ENCODE measurements around the gene TUBB8B.
"Not testable (repeated sequence)": the region's sequence is repeated elsewhere in the genome, so short reads cannot be mapped to it uniquely, and the experiment has no call there.

GRCh38 chr18:63656-64055, 14.2 kb upstream of the TUBB8B start:
- TF ChIP-seq CTCF (conservative IDR thresholded peaks at IDR 0.05; ENCODE audit: low read depth, low read length); EZH2 (IDR thresholded peaks at IDR 0.05; ENCODE audit: borderline replicate concordance, low read depth, low read length, poor library complexity, severe bottlenecking): not testable (repeated sequence)
